GM18502 (cell line): ENCODE data around the gene CHAD.
"Not testable (repeated sequence)": the region's sequence is repeated elsewhere in the genome, so short reads cannot be mapped to it uniquely, and the experiment has no call there.

Experiments used
- ATAC-seq: cut with Tn5 transposase; IDR thresholded peaks from one replicate; pipeline ENCODE4 v1.9.1; 2021; ENCODE audit warnings: mild to moderate bottlenecking; ENCODE audit not compliant: unreplicated experiment, poor library complexity

The CHAD gene

GRCh38 chr17:50475775-50476544 is 7.3 kb upstream of the CHAD start:
- ATAC-seq, result not testable (repeated sequence)

DNA sequence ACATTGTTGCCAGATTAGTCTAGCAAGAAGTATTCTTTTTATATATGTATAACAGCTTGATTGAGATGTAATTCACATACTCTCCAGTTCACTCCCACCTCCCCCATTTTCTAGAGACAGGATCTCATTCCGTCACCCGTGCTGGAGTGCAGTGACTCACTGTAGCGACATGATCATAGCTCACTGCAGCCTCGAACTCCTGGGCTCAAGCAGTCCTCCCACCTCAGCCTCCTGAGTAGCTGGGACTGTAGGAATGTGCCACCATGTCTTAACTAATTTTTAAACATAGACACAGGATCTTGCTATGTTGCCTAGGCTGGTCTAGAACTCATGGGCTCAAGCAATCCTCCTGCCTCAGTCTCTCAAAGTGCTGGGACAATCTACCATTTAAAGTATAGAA is 6.7 kb upstream of the CHAD start:
- ATAC-seq, result no peak

DNA sequence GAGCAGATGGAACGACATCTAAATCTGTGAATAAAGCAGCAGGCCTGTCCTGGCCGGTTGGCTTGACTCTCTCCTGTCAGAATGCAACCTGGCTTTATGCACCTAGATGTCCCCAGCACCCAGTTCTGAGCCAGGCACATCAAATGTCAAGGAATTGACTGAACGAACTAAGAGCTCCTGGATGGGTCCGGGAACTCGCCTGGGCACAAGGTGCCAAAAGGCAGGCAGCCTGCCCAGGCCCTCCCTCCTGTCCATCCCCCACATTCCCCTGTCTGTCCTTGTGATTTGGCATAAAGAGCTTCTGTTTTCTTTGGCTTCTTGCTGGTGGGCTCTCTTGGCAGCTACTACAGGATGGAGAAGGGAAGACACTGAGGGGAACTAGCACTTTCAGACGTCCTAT is 5.8 kb upstream of the CHAD start:
- ATAC-seq, result no peak

DNA sequence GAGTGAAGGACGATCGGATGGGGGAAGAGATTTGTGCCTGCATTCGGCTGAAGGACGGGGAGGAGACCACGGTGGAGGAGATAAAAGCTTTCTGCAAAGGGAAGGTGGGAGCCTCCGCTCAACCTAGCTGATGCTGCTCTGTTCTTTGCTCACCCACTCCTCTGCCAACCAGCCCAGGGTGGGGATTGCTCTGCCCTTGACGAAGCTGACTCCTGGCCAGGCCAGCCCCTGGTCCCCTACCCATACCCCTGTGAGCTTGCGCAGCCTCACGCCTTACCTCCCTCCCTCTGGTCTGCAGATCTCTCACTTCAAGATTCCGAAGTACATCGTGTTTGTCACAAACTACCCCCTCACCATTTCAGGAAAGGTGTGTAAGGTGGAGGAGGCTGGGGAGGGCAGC is 5.2 kb upstream of the CHAD start:
- no peak for ATAC-seq

- not testable (repeated sequence) for ATAC-seq
Measured at GRCh38 chr17:50472761-50473161, 4.1 kb upstream of the CHAD start.

DNA sequence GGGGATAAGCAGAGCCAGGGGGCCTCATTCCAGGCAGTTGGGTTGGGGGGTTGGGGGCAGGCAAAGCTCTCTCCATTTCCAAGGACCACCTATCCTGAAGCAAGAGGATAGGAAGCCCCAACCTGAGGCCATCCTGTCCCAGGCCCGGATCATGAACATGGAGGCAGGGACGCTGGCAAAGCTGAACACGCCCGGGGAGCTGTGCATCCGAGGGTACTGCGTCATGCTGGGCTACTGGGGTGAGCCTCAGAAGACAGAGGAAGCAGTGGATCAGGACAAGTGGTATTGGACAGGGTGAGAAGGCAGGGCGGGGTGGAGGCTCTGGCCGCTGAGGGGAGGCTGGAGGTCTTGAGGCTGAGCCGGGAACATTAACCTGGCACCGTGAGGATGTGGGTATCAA is 3.6 kb upstream of the CHAD start:
- ATAC-seq, result no peak

DNA sequence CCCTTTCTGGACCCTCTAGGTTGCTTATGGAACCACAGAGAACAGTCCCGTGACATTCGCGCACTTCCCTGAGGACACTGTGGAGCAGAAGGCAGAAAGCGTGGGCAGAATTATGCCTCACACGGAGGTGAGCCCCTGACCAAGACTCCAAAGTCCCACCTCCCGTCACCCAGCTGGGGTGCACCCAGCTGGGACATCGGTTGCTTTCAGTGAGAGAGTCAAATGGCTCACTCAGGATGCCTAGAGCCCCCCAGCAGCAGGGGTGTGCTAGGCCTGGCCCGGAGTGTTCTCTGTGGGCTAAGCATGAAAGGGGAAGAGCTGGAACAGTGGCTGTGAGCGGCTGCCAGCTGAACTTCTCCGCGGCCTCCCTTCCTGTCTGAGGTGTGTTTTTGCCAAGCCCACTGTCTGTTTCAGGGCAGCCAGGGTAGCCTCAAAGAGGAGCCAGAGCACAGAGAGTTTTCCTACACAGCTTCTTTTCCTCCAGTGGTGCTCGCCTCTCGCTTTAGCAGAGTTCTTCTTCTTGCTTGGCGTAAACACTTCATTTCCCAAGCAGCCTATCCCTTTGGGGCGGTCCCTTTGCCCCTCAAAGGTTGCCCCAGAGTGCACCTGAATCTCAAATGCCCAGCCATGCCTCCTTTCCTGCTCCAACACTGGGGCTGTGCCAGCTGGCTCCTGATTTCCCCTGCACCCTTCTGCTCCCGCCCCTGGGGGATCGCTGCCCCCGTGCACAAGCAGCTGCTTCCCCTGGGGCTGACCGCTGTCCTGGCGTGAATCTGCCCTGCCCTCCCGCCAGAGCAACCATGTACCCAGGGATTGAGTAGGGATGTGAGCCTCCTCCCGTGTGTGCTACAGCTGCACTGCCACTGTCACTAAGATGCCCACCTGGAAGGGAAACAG is 2.6 kb upstream of the CHAD start:
- no peak for ATAC-seq

DNA sequence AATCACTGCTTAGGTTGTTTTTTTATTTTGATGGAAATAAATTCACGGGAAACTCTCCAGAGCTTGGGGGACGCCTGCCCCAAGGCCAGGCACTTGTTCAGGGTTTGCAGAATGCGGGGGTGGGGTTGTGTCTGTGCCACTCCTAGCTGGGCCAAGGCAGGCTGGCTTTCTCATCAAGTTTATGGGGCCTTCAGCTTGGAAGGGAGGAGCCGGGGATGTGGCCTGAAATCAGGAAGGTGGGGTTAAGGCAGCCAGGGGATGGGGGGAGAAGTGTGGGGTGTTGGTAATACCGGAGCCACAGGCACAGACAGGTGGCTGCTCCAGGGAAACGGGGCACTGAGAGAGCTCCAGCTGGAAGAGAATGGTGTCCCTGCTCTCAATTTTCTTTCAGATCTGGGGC is 1.7 kb upstream of the CHAD start:
- no peak for ATAC-seq

DNA sequence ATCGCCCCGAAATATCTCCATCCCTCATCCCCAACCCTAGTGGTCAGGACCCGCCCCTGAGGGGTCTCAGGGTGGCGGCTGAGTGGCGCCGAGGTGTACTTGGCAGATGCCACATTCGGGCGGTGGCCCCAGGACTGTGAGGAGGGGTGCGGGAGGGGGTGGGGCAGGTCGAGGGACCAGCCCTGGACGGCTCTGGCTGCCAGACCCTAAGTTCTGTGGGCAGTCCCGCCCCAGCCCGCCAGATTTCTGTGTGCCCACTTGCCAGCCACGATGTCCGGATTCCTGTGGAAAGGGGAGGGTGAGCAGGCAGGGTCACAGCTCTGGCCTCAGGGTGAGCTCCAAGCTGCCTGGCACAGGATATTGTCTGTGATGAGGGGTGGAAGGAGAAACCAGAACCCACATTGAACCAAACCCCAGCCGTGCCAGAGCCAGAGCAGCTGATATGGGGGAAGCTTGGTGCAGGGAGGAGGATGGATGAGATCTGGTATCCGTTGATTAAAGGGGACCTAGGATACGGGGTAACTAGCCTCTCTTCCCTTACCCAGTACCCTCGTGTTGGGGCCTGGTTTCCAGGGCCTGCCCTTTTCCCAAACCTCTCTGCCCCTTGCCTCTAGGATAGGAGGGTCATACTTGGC is 1.1 kb upstream of the CHAD start:
- ATAC-seq, result no peak

- no peak for ATAC-seq
Measured at GRCh38 chr17:50469208-50469605, 527 bp upstream of the CHAD start.

DNA sequence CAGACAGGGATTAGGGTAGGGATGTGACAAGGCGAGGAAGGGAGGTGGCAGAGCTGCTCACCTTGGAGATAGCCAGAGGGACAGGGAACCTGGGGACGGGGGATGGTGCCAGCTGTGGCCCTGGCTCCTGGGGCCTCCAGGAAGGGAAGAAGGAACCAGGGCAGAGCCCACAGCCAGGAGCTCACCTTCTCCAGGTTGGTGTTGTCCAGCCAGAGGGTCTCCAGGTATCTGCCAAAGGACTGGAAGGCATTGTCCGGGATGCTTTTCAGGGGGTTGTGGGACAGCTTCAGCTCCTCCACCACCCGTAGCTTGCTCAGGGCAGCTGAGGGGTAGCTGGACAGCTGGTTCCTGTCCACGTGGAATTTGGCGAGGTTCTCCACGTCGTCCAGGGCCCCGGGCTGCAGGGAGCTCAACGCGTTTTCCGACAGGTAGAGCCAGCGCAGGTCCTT is 801 bp downstream of the CHAD start:
- ATAC-seq, result no peak

DNA sequence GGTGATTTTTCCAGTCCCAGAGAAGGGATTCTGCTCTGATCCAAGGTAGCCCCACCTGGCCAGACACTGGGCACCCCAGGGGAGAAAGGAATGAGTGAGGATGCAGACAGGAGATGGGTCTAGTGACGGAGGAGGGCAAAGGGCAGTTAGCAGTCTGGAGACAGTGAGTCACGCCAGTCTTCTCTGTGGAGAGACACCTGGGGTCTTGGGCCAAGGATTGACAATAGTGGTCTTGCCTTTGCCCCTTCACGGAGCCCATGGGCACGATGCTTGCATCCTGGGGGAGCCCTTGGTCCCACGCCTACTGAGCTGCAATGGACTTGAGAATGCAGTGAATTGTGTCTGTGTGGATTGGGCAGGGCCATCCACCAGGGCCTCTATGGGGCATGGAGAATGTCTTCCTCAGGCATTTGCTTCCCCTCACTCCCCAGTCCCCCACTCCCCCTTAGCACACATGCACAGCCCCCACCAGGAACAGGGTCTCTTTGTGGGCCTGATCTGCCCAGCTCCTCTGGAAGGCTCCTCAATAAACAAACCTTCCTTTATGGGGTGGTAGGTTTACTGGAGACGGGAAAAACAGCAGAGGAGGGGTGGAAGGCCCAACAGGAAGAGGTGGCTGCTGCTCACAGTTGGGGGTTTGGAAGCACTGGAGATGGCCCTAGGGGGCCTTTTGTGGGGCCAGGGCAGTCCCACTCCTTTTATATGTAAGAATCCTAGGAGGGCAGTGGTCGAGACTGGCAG is 1.4 kb downstream of the CHAD start:
- no peak for ATAC-seq

- no peak for ATAC-seq
Measured at GRCh38 chr17:50466371-50467113, 2.1 kb downstream of the CHAD start.

DNA sequence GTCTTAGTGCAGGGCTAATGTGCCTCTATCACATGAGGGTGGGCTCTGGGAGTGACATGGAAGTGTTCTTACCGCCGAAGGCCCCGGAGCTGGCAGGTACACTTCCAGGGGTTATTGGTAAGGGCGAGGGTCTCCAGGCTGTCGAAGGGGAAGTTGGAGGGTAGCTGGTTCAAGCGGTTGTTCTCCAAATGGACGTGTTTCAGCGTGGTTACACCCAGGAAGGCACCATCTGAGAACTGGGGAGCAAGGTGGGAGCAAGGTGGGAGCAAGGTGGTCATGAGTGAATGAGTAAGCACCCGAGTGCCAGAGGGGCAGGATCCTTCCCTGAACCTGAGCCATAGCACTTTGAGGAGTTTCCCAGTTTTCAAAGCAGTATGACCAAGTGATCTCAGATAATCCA is 3.0 kb downstream of the CHAD start:
- no peak for ATAC-seq

- no peak for ATAC-seq
Measured at GRCh38 chr17:50465171-50465570, 3.5 kb downstream of the CHAD start.

- ATAC-seq, result no peak
Measured at GRCh38 chr17:50464736-50465135, 3.9 kb downstream of the CHAD start.

DNA sequence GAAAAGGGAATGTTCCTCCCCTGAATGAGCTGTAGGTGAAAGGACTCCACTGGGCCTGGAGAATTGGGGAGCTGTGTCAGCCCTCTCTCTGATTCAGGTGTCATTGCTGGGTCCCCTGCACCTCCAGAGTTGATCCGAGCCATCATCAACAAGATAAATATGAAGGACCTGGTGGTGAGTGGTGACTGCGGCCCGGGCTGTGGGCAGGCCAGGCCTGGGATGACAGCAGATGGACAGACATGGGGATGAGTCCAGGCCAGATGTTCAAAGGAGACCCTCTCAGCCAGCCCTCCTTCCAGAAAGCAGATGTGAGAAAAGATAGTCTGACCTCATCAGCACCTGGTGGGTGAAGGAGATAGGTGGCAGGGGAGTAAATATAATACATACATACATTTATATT is 4.6 kb downstream of the CHAD start:
- ATAC-seq, result no peak

DNA sequence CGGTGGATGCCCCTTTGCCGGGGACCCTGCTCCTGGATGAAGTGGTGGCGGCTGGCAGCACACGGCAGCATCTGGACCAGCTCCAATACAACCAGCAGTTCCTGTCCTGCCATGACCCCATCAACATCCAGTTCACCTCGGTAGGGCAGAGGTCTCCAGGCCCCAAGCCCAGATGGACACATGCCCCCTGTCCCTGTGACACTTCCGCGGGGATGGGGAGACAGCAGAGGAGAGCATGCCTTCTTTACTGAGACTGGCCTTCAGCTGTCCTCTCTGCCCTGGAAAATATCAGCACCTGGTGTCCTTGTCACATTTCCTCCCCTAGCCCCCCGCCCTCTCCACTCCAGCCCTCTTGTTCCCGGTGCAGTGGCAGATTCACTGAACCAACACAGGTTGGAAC is 6.2 kb downstream of the CHAD start:
- no peak for ATAC-seq

DNA sequence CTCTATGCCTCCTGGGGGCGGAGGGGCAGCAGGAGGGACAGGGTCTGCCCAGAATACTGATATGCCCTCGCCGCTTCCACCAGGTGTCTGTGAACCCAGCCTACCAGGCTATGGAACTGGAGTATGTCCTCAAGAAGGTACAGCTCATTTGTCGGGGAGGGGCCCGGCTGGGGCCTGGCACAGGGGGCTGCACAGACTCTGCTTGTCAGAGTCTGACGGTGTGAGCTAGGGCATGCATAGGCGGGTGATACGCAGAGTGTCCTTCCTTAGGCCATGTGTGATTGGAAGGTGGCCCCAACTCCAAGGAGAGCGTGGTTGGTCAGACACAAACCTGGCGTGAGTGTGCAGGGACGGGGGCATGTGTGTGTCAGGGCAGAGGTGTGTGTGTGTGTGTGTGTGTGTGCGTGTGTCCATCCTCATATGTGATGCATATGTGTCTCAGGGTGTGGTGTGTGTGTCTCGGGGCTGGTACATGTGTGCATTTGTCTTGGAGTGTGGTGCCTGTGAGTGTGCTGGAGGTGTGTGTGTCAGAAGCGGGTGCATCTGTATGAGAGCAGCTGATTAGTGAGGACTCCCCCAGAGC is 7.0 kb downstream of the CHAD start:
- ATAC-seq, result no peak
